ENCODE measurements around the gene ADAMTS7.
"Not testable (repeated sequence)": the region's sequence is repeated elsewhere in the genome, so short reads cannot be mapped to it uniquely, and the experiment has no call there.

The ADAMTS7 gene

GRCh38 chr15:78837131-78837530, 25.9 kb upstream of the ADAMTS7 start:
- in situ Hi-C loops (cut with HindIII; ENCODE audit: low pct_ligation_motif_present, low pct_unique_long_range_greater_than_20kb, low sequenced_read_pairs) = no loop called here
- no peak for DNase-seq

DNA sequence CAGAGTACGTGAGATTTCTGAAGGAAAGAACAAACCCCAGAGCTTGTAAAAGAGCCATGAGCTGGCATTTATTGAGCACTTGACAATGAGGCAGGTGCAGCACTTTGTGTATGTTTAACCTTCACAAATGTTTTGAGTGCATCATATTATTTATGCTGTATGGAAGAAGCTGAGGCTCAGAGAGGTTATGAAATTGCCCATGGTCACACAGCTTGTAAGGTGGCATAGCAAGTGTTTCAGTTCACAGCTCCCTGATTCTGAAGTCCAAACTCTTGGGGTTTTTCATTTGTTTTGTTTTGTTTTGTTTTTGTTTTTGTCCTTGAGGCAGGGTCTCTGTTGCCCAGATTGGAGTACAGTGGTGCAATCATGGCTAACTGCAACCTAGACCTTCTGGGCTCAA, 25.1 kb upstream of the ADAMTS7 start:
- in situ Hi-C loops (cut with HindIII; ENCODE audit: low pct_ligation_motif_present, low pct_unique_long_range_greater_than_20kb, low sequenced_read_pairs) = no loop called here
- DNase-seq = no peak

DNA sequence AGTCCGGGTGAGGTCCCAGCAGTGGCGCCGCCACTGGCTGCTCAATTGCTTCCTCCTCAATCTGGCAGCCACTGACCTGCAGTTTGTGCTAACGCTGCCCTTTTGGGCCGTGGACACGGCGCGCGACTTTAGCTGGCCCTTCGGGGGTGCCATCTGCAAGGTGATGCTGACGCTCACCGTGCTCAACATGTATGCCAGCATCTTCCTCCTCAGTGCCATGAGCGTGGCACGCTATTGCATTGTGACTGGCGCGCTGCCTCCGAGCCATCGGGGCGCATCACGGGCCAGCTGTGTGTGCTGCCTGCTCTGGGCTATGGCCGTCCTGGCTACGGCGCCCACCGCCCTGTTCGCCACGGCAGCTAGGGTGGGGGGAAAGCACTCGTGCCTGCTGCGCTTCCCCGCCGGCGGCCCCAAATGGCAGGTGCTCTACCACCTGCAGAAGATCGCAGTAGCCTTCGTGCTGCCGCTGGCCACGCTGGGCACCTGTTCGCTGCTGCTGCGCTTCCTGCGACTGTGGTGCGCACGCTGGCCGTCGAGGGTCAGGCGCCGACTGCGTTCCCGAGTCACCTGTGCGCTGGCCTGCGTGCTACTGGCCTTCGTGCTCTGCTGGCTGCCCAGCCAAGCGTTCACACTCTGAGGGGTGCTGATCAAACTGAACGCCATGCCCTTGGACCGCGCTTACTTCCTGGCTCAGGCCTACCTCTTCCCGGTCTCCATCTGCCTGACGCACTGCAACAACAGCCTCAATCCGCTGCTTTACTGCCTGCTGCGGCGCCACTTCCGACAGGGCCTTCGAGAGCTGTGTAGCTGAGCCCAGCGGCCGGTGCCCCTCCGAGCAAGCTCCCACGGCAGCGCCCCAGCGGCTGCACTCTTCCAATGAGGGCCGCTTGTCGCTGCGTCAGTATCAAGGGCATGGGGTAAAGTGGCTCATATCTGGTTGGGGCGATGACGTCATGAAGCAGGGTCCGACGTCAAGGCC, 20.3 kb upstream of the ADAMTS7 start:
- DNase-seq = no peak
- in situ Hi-C loops (cut with HindIII; ENCODE audit: low pct_ligation_motif_present, low pct_unique_long_range_greater_than_20kb, low sequenced_read_pairs) = no loop called here

DNA sequence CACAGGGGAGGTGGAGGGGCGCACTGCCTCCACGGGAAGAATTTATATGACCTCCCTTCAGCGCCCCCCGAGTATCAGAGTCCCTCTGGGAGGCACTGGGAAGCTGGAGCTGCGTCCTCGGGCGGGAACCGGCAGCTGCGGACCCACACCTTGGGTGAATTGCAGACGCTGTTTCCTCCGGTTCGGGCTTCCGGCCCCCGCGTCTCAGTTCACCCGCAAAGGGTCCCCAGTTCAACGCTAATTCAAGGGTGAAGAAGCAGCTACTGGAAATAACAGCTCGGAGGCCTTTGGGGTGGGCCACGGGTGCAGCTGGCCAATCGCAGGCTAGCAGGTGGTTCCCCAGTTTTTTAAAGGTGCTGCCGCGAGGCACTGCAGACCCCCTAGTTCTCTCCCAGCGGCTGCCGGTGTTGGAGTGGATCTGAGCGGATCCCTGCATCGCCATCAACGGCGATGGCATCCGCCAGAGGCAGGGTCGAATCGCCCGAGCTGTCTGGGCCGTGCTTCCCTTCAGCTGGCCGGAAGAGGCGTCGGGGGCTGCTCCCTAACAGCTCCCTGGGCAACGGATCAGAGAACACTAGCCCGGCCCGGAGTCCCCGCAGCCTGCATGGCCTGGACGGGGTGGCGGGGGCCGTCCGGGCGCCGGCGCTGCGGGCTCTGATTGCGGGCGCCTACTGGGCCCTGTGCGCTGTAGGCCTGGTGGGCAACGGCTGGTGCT, 19.4 kb upstream of the ADAMTS7 start:
- DNase-seq = no peak
- in situ Hi-C loops (cut with HindIII; ENCODE audit: low pct_ligation_motif_present, low pct_unique_long_range_greater_than_20kb, low sequenced_read_pairs) = no loop called here

GRCh38 chr15:78828920-78829319, 17.7 kb upstream of the ADAMTS7 start:
- DNase-seq = no peak
- in situ Hi-C loops (cut with HindIII; ENCODE audit: low pct_ligation_motif_present, low pct_unique_long_range_greater_than_20kb, low sequenced_read_pairs) = no loop called here

GRCh38 chr15:78822514-78822913, 11.2 kb upstream of the ADAMTS7 start:
- DNase-seq = no peak
- in situ Hi-C loops (cut with HindIII; ENCODE audit: low pct_ligation_motif_present, low pct_unique_long_range_greater_than_20kb, low sequenced_read_pairs) = no loop called here

- no peak for DNase-seq
- in situ Hi-C loops (cut with HindIII; ENCODE audit: low pct_ligation_motif_present, low pct_unique_long_range_greater_than_20kb, low sequenced_read_pairs) = no loop called here
Measured at GRCh38 chr15:78811825-78812183, 540 bp upstream of the ADAMTS7 start.

- in situ Hi-C loops (cut with HindIII; ENCODE audit: low pct_ligation_motif_present, low pct_unique_long_range_greater_than_20kb, low sequenced_read_pairs) = no loop called here
- peak; percentile 56 for DNase-seq
Measured at GRCh38 chr15:78810362-78811123, 721 bp downstream of the ADAMTS7 start.

- in situ Hi-C loops (cut with HindIII; ENCODE audit: low pct_ligation_motif_present, low pct_unique_long_range_greater_than_20kb, low sequenced_read_pairs) = no loop called here
- no peak for DNase-seq
Measured at GRCh38 chr15:78810003-78810361, 1.3 kb downstream of the ADAMTS7 start.

DNA sequence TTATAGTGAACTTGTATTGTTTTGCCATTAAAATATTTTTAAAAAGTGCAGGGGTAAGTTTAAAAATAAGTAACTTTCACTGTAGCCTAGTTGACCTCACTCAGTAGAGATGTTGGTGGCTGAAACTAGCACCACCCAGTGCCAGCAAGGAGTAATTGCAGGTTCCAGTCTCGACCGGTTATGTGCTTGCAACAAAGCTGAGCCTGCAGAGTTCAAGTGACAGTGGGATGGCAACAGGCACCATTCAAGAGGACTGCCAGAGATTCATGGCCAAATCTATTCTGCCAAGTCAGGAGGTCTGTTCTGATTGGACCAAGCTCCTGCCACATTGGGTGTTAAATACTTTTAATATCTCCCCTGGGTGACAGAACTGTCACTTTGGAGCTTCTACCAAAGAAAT, 2.7 kb downstream of the ADAMTS7 start:
- in situ Hi-C loops (cut with HindIII; ENCODE audit: low pct_ligation_motif_present, low pct_unique_long_range_greater_than_20kb, low sequenced_read_pairs) = no loop called here
- peak; percentile 37 for DNase-seq

DNA sequence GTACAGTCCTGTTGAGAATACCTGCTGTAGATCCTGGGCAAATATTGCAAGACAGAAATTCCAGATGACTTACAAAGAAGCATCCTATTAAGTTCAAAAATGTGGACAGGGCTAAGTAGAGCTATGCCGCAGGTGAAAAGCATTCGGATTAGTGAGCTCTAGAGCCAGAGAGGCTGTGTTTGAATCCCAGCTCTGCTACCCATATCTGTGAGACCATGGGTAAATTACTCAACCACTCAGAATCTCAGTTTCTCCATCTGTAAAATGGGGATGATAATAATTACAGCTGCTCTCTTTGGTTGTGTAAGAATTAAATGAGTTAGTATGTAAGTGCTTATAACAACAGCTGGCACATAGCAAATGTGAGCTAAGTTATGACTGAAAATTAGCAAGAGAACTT, 3.9 kb downstream of the ADAMTS7 start:
- DNase-seq = no peak

DNA sequence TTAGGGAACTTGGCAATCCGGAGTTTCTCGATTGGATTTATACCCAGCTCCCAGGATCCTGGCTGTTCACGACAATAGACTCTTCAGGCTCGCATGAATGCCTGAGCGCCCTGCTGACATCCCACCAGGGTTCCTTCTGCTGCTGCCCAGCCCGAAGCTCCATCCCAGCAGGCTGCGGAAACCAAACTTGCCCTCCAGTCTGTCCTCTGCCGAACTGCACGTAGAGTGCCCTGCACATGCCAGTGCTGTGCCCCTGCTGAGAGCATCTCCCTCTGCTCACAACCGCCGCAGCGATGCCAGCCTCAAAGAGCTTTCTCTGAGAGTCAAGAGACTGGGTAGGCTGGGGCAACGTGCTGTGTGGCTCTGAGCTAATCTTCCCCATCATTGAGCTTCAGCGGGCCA, 6.9 kb downstream of the ADAMTS7 start:
- in situ Hi-C loops (cut with HindIII; ENCODE audit: low pct_ligation_motif_present, low pct_unique_long_range_greater_than_20kb, low sequenced_read_pairs) = no loop called here
- no peak for DNase-seq

More for the DNA sequence above, 3.9 kb downstream of the ADAMTS7 start:
- in situ Hi-C loops (cut with HindIII; ENCODE audit: low pct_ligation_motif_present, low pct_unique_long_range_greater_than_20kb, low sequenced_read_pairs) = no loop called here

- in situ Hi-C loops (cut with HindIII; ENCODE audit: low pct_ligation_motif_present, low pct_unique_long_range_greater_than_20kb, low sequenced_read_pairs) = no loop called here
- DNase-seq = no peak
Measured at GRCh38 chr15:78800806-78801205, 10.5 kb downstream of the ADAMTS7 start.

DNA sequence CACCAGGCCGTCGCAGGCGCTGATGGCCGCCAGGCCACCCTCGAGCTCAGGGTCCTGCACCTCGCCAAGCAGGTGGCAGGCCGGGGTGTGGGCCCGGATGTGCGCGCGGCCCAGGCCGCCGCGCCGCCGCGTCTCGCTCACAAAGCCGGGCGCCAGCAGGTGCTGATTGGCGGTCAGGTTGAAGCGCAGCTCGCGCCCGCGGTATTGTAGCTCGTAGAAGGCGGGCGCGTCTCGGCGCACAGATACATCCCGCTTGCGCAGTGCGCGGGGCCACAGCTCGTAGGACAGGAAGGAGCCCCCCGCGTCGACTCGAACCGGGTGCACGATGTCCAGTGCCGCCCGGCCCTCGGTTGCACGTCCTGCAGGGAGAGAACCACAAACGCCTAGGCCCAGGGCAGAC, 11.1 kb downstream of the ADAMTS7 start:
- in situ Hi-C loops (cut with HindIII; ENCODE audit: low pct_ligation_motif_present, low pct_unique_long_range_greater_than_20kb, low sequenced_read_pairs) = no loop called here
- no peak for DNase-seq

- in situ Hi-C loops (cut with HindIII; ENCODE audit: low pct_ligation_motif_present, low pct_unique_long_range_greater_than_20kb, low sequenced_read_pairs); DNase-seq: not testable (repeated sequence)
Measured at GRCh38 chr15:78799102-78799501, 12.2 kb downstream of the ADAMTS7 start.

DNA sequence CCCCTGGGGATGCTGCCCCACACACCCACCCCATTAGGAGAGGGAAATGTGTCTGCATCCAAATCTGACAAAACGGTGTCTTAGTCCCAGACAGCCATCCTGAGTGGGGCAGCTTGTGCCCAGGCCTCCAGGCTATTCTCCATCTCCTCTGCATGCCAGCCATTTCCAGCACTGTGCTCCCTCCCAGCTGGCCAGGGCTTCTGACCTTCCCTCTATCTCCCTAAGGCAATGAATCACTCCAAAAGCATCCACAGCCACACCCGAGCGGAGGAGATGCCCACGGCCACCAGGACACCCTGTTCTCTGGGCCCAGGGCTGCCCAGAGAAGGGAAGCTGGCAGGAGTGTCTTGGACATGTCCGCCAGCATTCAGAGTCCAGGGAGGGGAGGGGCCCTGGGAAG, 12.9 kb downstream of the ADAMTS7 start:
- DNase-seq = peak; percentile 47
- in situ Hi-C loops (cut with HindIII; ENCODE audit: low pct_ligation_motif_present, low pct_unique_long_range_greater_than_20kb, low sequenced_read_pairs) = not testable (repeated sequence)

- no peak for DNase-seq
- in situ Hi-C loops (cut with HindIII; ENCODE audit: low pct_ligation_motif_present, low pct_unique_long_range_greater_than_20kb, low sequenced_read_pairs) = no loop called here
Measured at GRCh38 chr15:78797951-78798350, 13.3 kb downstream of the ADAMTS7 start.

- in situ Hi-C loops (cut with HindIII; ENCODE audit: low pct_ligation_motif_present, low pct_unique_long_range_greater_than_20kb, low sequenced_read_pairs) = no loop called here
Measured at GRCh38 chr15:78796510-78796909, 14.8 kb downstream of the ADAMTS7 start.

GRCh38 chr15:78795043-78795442, 16.2 kb downstream of the ADAMTS7 start:
- in situ Hi-C loops (cut with HindIII; ENCODE audit: low pct_ligation_motif_present, low pct_unique_long_range_greater_than_20kb, low sequenced_read_pairs) = no loop called here
- no peak for DNase-seq

More at GRCh38 chr15:78796510-78796909, 14.8 kb downstream of the ADAMTS7 start:
- DNase-seq = no peak
